ENCODE data around the gene NEK10.

DNA sequence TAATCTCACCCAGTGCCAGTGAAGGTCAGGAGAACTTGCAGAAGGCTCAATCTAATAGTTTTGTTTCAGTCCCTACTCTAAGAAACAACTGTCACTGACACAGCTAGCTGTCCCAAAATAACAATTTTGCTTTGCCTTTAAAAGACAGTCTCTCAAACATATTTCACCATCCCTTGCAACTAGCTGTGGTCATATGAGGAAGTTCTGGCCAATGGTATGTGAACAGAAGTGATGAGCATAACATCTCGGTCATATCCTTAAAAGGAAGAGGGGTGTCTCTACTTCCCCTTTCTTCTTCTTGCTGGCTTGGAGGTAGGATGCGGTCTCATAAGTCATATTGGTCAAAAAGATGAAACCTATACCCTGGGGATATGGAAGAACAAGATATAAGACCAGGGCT is 198.1 kb downstream of the NEK10 start:
- TF ChIP-seq CTCF (conservative IDR thresholded peaks at IDR 0.05; ENCODE audit: low read length) = no peak
- no peak for TF ChIP-seq EZH2phosphoT487 (IDR thresholded peaks at IDR 0.05; ENCODE audit: borderline replicate concordance, low read depth, low read length)

All from OCI-LY7 (cell line).